SK-N-SH (cell line): ENCODE results near the gene AGBL4. TPM values are rescaled to one million over a fixed set of nuclear protein-coding genes. Genes with fewer than 3 reads are reported as not detected.

Source experiments
- CHD2 ChIP-seq: fragments of 150-350 bp; IDR thresholded peaks from 2 replicates; pipeline ENCODE4 v1.6.1; 2018; ENCODE audit warnings: low read length; ENCODE audit not compliant: partially characterized antibody
- CTCF ChIP-seq: fragments of 200-600 bp; sonication (generic); IDR thresholded peaks from 2 replicates; pipeline ENCODE4 v1.6.1; 2017; ENCODE audit warnings: antibody characterized with exemption, mild to moderate bottlenecking, moderate library complexity
- ELF1 ChIP-seq: IDR thresholded peaks from 2 replicates; pipeline ENCODE4 v1.4.0; 2012
- EP300 ChIP-seq, 2 experiments: IDR thresholded peaks; 2 replicates each; pipeline versions ENCODE4 v1.4.0 to v1.6.1; 2012; ENCODE audit warnings: borderline replicate concordance in 1 of 2, low read depth in 1 of 2, low read length in 1 of 2
- FOSL2 ChIP-seq: IDR thresholded peaks from 2 replicates; pipeline ENCODE4 v1.4.0; 2012; ENCODE audit warnings: low read depth, mild to moderate bottlenecking, moderate library complexity, borderline replicate concordance
- FOXM1 ChIP-seq: IDR thresholded peaks from 2 replicates; pipeline ENCODE4 v1.4.0; 2012; ENCODE audit warnings: low read depth, mild to moderate bottlenecking
- GABPA ChIP-seq: IDR thresholded peaks from 2 replicates; pipeline ENCODE4 v1.4.0; 2012; ENCODE audit warnings: low read depth, mild to moderate bottlenecking
- IRF3 ChIP-seq: fragments of 150-350 bp; IDR thresholded peaks from 2 replicates; pipeline ENCODE4 v1.6.1; 2016; ENCODE audit warnings: mild to moderate bottlenecking, low read depth, low read length
- JUND ChIP-seq: IDR thresholded peaks from 2 replicates; pipeline ENCODE4 v1.4.0; 2012
- MXI1 ChIP-seq: IDR thresholded peaks from 2 replicates; pipeline ENCODE4 v1.6.1; 2012; ENCODE audit warnings: mild to moderate bottlenecking, low read depth, low read length, improper control_type of control experiment
- NFIC ChIP-seq: IDR thresholded peaks from 2 replicates; pipeline ENCODE4 v1.4.0; 2012; ENCODE audit warnings: borderline replicate concordance
- NRF1 ChIP-seq: IDR thresholded peaks from 2 replicates; pipeline ENCODE4 v1.6.1; 2012; ENCODE audit warnings: low read depth, mild to moderate bottlenecking, low read length
- PBX3 ChIP-seq: IDR thresholded peaks from 2 replicates; pipeline ENCODE4; 2012
- POLR2AphosphoS5 ChIP-seq: IDR thresholded peaks from 2 replicates; pipeline ENCODE4 v1.6.1; 2012; ENCODE audit warnings: low read depth, low read length
- RAD21 ChIP-seq: IDR thresholded peaks from 2 replicates; pipeline ENCODE4 v1.6.1; 2012; ENCODE audit warnings: mild to moderate bottlenecking, low read length
- RCOR1 ChIP-seq: fragments of 150-350 bp; IDR thresholded peaks from 2 replicates; pipeline ENCODE4 v1.6.1; 2017; ENCODE audit warnings: antibody characterized with exemption, low read length
- RFX5 ChIP-seq: IDR thresholded peaks from 2 replicates; pipeline ENCODE4 v1.6.1; 2012; ENCODE audit warnings: mild to moderate bottlenecking, improper control_type of control experiment, low read length
- RXRA ChIP-seq: IDR thresholded peaks from 2 replicates; pipeline ENCODE4 v1.4.0; 2012; ENCODE audit warnings: low read depth, mild to moderate bottlenecking, borderline replicate concordance
- TCF12 ChIP-seq: IDR thresholded peaks from 2 replicates; pipeline ENCODE4 v1.4.0; 2012
- USF1 ChIP-seq: IDR thresholded peaks from 2 replicates; pipeline ENCODE4 v1.4.0; 2012; ENCODE audit warnings: low read depth, borderline replicate concordance
- USF2 ChIP-seq: fragments of 150-350 bp; IDR thresholded peaks from 2 replicates; pipeline ENCODE4 v1.6.1; 2017; ENCODE audit warnings: antibody characterized with exemption, low read length, low read depth, borderline replicate concordance
- YY1 ChIP-seq: IDR thresholded peaks from 2 replicates; pipeline ENCODE4 v1.4.0; 2012; ENCODE audit warnings: low read depth, mild to moderate bottlenecking
- ZBTB33 ChIP-seq: IDR thresholded peaks from 2 replicates; pipeline ENCODE4 v1.4.0; 2012; ENCODE audit warnings: low read depth, borderline replicate concordance
- polyA plus RNA-seq, 3 experiments: library from polyadenylated mRNA; depleted of rRNA; stranded (reverse); fragments of >200 nt; gene quantifications; 2 replicates each; pipeline ENCODE4 v1.2.3, GENCODE V29; 2012

The AGBL4 gene
- polyA plus RNA-seq, 1 of the 3 experiments (the other 2 are of a cell fraction), result 0.07 TPM

- peak; percentile 80 for TF ChIP-seq PBX3
- peak; percentile 75 for TF ChIP-seq TCF12
- 0 out of 2 replicates have a peak, but pooled peaks have one; percentile 46 for TF ChIP-seq FOXM1
- no peak for TF ChIP-seq MXI1
- peak; percentile 71; the same call in 1 of the 2 replicates for TF ChIP-seq FOSL2
- TF ChIP-seq RAD21, result no peak
- no peak for TF ChIP-seq RFX5
- peak in 1 of 2 experiments; percentile 66; a peak in 2 of 4 replicates for TF ChIP-seq EP300 (IDR thresholded peaks at IDR 0.05; ENCODE audit: borderline replicate concordance in 1 of 2, low read depth in 1 of 2, low read length in 1 of 2)
- TF ChIP-seq CTCF, result no peak
- TF ChIP-seq GABPA, result no peak
- TF ChIP-seq NRF1, result no peak
- no peak for TF ChIP-seq CHD2
- TF ChIP-seq NFIC, result peak; percentile 49
- TF ChIP-seq ELF1, result no peak
- no peak for TF ChIP-seq USF2
- TF ChIP-seq RXRA, result peak; percentile 35; the same call in 1 of the 2 replicates
- no peak for TF ChIP-seq ZBTB33
- peak; percentile 65 for TF ChIP-seq JUND
- TF ChIP-seq RCOR1, result no peak
- TF ChIP-seq POLR2AphosphoS5, result peak; percentile 46; the same call in 1 of the 2 replicates
- no peak for TF ChIP-seq IRF3
- TF ChIP-seq USF1, result peak; percentile 50; the same call in 1 of the 2 replicates
- no peak for TF ChIP-seq YY1
Measured at GRCh38 chr1:48966583-48966982, 1057.2 kb downstream of the AGBL4 start (continued).
